ENCODE data around the gene LTK. TPM values are rescaled to one million over a fixed set of nuclear protein-coding genes. Genes with fewer than 3 reads are reported as not detected.

Gene LTK
- total RNA-seq, 1 experiment from 2014 or later, result 0.07 TPM

- ATAC-seq (peak; percentile 6), DNase-seq (no peak)
- TF ChIP-seq EZH2 (IDR thresholded peaks at IDR 0.05; ENCODE audit: low read length, unreplicated experiment) (no peak), CTCF (conservative IDR thresholded peaks at IDR 0.05; ENCODE audit: low read depth, low read length) (no peak), EZH2phosphoT487 (IDR thresholded peaks at IDR 0.05; ENCODE audit: borderline replicate concordance, low read length) (no peak)
- 0 out of 2 replicates have a peak, but pooled peaks cover 6% of the 10 kb centered on the region for H3K79me2 ChIP-seq (ENCODE audit: low read length)
- H3K36me3 ChIP-seq (ENCODE audit: low read depth, low read length), result no peaks in the 10 kb centered on the region
- H3K27me3 ChIP-seq (ENCODE audit: low read length), result no peaks in the 10 kb centered on the region
- CTCF ChIA-PET, result no interaction called here
- BruUV-seq (replicated peaks), result no TSS peak
- peak overlapping the region; percentile 76 for H3K4me3 ChIP-seq (ENCODE audit: low read length)
- no peaks in the 10 kb centered on the region for H3K9me3 ChIP-seq (ENCODE audit: low read length)
- H3K4me2 ChIP-seq (ENCODE audit: low read length), result peak overlapping the region; percentile 98
- H3K9me2 ChIP-seq (replicated peaks; ENCODE audit: low read length), result no peaks in the 10 kb centered on the region
- H2AFZ ChIP-seq (ENCODE audit: low read length), result peak overlapping the region; percentile 76
- H3K9ac ChIP-seq (ENCODE audit: low read length), result peak overlapping the region; percentile 49
- intact Hi-C loops (cut with micrococcal nuclease), result loop anchor here (5.0 kb wide), 1 partner anchor 52 kb away; no protein-coding TSS in a partner anchor
- H3K4me1 ChIP-seq (ENCODE audit: insufficient read depth, low read length), result peaks cover 25% of the 10 kb centered on the region
- no peak overlapping the region for H3K27ac ChIP-seq (ENCODE audit: low read length)
- POLR2A ChIA-PET (ENCODE audit: unreplicated experiment), result no interaction called here
- no peaks in the 10 kb centered on the region for H4K20me1 ChIP-seq (ENCODE audit: low read length)
- H3F3A ChIP-seq (ENCODE audit: low read length, unreplicated experiment), result no peaks in the 10 kb centered on the region
These were observed 45.7 kb upstream of the LTK start for GRCh38 chr15:41559239-41559782.

- DNase-seq, result peak; percentile 51
- no peaks in the 10 kb centered on the region for H3K9me3 ChIP-seq (ENCODE audit: low read length)
- POLR2A ChIA-PET (ENCODE audit: unreplicated experiment), result no interaction called here
These were observed 45.0 kb upstream of the LTK start, which contains the start of gene TYRO3 for GRCh38 chr15:41558400-41559238. TSS of gene TYRO3 (plus strand) at chr15:41559212. CDS start at chr15:41559258, 46 bp downstream.

More at GRCh38 chr15:41558400-41559238, 45.0 kb upstream of the LTK start, which contains the start of gene TYRO3:
- TF ChIP-seq EZH2 (IDR thresholded peaks at IDR 0.05; ENCODE audit: low read length, unreplicated experiment) (no peak), CTCF (conservative IDR thresholded peaks at IDR 0.05; ENCODE audit: low read depth, low read length) (no peak), EZH2phosphoT487 (IDR thresholded peaks at IDR 0.05; ENCODE audit: borderline replicate concordance, low read length) (no peak)
- Histone ChIP-seq H3K4me1 (ENCODE audit: insufficient read depth, low read length) (peaks cover 25% of the 10 kb centered on the region), H2AFZ (ENCODE audit: low read length) (peak within 1 kb of the TSS; percentile 95), H3K36me3 (ENCODE audit: low read depth, low read length) (no peaks in the 10 kb centered on the region), H4K20me1 (ENCODE audit: low read length) (no peaks in the 10 kb centered on the region), H3K4me2 (ENCODE audit: low read length) (peak within 1 kb of the TSS; percentile 98), H3F3A (ENCODE audit: low read length, unreplicated experiment) (no peaks in the 10 kb centered on the region), H3K79me2 (ENCODE audit: low read length) (0 out of 2 replicates have a peak, but pooled peaks cover 6% of the 10 kb centered on the region), H3K27me3 (ENCODE audit: low read length) (no peaks in the 10 kb centered on the region), H3K4me3 (ENCODE audit: low read length) (peak within 1 kb of the TSS; percentile 76), H3K9me2 (replicated peaks; ENCODE audit: low read length) (no peaks in the 10 kb centered on the region), H3K27ac (ENCODE audit: low read length) (peak within 1 kb of the TSS; percentile 4; the same call in 1 of the 2 replicates), H3K9ac (ENCODE audit: low read length) (peak within 1 kb of the TSS; percentile 49)
- intact Hi-C loops (cut with micrococcal nuclease), result loop anchor here (5.0 kb wide), 1 partner anchor 51 kb away; no protein-coding TSS in a partner anchor
- no TSS peak for BruUV-seq (replicated peaks)
- CTCF ChIA-PET, result interaction anchor here (1.1 kb wide), 1 partner anchor 45 kb away, joined by 4 read pairs; no protein-coding TSS in a partner anchor
- peak; percentile 52 for ATAC-seq

All from PC-3 (cell line).